ENCODE results near the gene TMEM30A. TPM values are rescaled to one million over a fixed set of nuclear protein-coding genes. Genes with fewer than 3 reads are reported as not detected.

Gene TMEM30A
- total and polyA plus RNA-seq, 2 of the 13 experiments (the other 11 are each of a cell fraction or from before 2014, with no cell fraction given) = 17.6 to 54.4 TPM

DNA sequence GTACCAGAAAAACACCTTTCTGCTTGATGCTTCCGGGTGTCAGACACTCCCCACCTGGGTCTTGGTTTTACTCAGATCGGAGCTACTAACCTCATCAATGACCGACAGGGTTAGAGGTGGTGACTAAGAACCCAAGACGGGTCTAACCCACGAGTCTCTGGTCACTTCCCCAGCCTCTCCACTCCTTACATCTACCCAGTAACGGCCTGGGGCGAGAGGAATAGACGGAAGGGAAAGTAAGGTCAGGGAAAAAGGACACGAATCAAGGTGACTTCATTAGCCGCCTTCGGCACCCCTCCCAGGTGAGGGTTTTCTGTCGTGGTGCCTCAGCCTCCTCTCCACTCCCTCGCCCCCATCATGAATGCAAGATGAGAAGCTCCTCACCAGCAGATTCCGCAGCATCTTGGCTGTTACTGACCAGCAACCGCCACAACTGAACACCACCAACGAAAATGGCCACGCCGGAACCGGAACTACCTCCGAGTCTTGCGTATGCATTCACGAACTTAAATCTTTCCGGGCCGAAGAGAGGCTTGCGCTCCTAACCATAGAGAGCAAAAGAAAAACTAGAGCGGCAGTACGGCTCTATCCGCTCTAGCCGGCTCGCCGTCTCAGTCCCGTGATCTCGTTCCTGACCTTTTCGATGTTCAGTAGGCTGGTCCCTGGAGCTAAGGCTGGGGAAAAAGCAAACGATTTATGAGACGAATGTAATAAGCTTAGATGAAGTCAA is 41.1 kb downstream of the TMEM30A start, which contains the start of gene COX7A2 (continued):
- TF ChIP-seq TRIM24 (CRISPR knock-in tag; IDR thresholded peaks at IDR 0.05) (no peak), FOXK1 (CRISPR knock-in tag; IDR thresholded peaks at IDR 0.05; ENCODE audit: borderline replicate concordance, low read depth) (peak; percentile 59; the same call in 1 of the 2 replicates), AGO1 (IDR thresholded peaks at IDR 0.05; ENCODE audit: low read depth, low read length, poor library complexity, severe bottlenecking) (no peak), BHLHE40 (IDR thresholded peaks at IDR 0.05; ENCODE audit: low read length) (peak; percentile 89), ERF (CRISPR knock-in tag; IDR thresholded peaks at IDR 0.05) (peak; percentile 77; the same call in 1 of the 2 replicates), ARID5B (CRISPR knock-in tag; IDR thresholded peaks at IDR 0.05) (peak; percentile 70), ZNF749 (CRISPR knock-in tag; IDR thresholded peaks at IDR 0.05; ENCODE audit: borderline replicate concordance) (no peak), MAFG (CRISPR knock-in tag; IDR thresholded peaks at IDR 0.05) (no peak), RBFOX2 (IDR thresholded peaks at IDR 0.05; ENCODE audit: low read depth, low read length) (peak; percentile 52; the same call in 1 of the 2 replicates), ZSCAN5A (CRISPR knock-in tag; IDR thresholded peaks at IDR 0.05; ENCODE audit: borderline replicate concordance) (peak; percentile 77; the same call in 1 of the 2 replicates), MAX (IDR thresholded peaks at IDR 0.05) (0 out of 2 replicates have a peak, but pooled peaks have one; percentile 33), KMT2A (CRISPR knock-in tag; IDR thresholded peaks at IDR 0.05) (peak; percentile 80; the same call in 1 of the 2 replicates), ZNF547 (CRISPR knock-in tag; IDR thresholded peaks at IDR 0.05) (peak; percentile 37; the same call in 1 of the 2 replicates), FOSL1 (CRISPR knock-in tag; IDR thresholded peaks at IDR 0.05; ENCODE audit: borderline replicate concordance) (no peak), SP140L (CRISPR knock-in tag; IDR thresholded peaks at IDR 0.05; ENCODE audit: borderline replicate concordance) (peak; percentile 56; the same call in 1 of the 2 replicates), ZBTB21 (CRISPR knock-in tag; IDR thresholded peaks at IDR 0.05) (peak; percentile 91), ELF3 (CRISPR knock-in tag; IDR thresholded peaks at IDR 0.05) (peak; percentile 93; the same call in 1 of the 2 replicates)
- TF ChIP-seq, protein P1, sequence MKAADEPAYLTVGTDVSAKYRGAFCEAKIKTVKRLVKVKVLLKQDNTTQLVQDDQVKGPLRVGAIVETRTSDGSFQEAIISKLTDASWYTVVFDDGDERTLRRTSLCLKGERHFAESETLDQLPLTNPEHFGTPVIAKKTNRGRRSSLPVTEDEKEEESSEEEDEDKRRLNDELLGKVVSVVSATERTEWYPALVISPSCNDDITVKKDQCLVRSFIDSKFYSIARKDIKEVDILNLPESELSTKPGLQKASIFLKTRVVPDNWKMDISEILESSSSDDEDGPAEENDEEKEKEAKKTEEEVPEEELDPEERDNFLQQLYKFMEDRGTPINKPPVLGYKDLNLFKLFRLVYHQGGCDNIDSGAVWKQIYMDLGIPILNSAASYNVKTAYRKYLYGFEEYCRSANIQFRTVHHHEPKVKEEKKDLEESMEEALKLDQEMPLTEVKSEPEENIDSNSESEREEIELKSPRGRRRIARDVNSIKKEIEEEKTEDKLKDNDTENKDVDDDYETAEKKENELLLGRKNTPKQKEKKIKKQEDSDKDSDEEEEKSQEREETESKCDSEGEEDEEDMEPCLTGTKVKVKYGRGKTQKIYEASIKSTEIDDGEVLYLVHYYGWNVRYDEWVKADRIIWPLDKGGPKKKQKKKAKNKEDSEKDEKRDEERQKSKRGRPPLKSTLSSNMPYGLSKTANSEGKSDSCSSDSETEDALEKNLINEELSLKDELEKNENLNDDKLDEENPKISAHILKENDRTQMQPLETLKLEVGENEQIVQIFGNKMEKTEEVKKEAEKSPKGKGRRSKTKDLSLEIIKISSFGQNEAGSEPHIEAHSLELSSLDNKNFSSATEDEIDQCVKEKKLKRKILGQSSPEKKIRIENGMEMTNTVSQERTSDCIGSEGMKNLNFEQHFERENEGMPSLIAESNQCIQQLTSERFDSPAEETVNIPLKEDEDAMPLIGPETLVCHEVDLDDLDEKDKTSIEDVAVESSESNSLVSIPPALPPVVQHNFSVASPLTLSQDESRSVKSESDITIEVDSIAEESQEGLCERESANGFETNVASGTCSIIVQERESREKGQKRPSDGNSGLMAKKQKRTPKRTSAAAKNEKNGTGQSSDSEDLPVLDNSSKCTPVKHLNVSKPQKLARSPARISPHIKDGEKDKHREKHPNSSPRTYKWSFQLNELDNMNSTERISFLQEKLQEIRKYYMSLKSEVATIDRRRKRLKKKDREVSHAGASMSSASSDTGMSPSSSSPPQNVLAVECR (CRISPR knock-in tag; IDR thresholded peaks at IDR 0.05; ENCODE audit: borderline replicate concordance) = peak; percentile 88

Measured in HepG2 (cell line).